Activated CD4-positive, alpha-beta T cell treated with anti-CD3 and anti-CD28 coated beads, Interleukin-2, amount 50 U/mL, for 4 hours (primary cell): Measurements from ENCODE around the gene ARL4C.
"Not testable (repeated sequence)": the region's sequence is repeated elsewhere in the genome, so short reads cannot be mapped to it uniquely, and the experiment has no call there.

Source experiments
- DNase-seq, 2 experiments: peaks; one replicate each; pipeline ENCODE4 v3.0.0-alpha.2; 2020

Gene ARL4C

DNA sequence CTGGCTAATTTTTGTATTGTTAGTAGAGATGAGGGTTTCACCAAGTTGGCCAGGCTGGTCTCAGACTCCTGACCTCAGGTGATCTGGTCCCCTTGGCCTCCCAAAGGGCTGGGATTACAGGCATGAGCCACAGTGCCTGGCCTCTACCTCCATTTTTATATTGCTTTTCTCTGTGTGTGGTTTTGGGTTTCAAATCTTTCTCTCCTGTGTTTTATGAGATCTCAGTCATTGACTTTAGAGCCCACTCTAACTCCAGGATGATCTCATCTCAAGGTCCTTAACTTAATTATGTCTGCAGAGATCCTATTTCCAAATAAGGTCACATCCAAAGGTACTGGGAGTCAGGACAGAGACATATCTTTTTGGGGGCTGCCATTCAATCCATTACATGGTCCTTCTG is 24.7 kb downstream of the ARL4C start:
- DNase-seq = no peak

- no peak for DNase-seq
These were observed 26.9 kb downstream of the ARL4C start for GRCh38 chr2:234469972-234470371.

DNA sequence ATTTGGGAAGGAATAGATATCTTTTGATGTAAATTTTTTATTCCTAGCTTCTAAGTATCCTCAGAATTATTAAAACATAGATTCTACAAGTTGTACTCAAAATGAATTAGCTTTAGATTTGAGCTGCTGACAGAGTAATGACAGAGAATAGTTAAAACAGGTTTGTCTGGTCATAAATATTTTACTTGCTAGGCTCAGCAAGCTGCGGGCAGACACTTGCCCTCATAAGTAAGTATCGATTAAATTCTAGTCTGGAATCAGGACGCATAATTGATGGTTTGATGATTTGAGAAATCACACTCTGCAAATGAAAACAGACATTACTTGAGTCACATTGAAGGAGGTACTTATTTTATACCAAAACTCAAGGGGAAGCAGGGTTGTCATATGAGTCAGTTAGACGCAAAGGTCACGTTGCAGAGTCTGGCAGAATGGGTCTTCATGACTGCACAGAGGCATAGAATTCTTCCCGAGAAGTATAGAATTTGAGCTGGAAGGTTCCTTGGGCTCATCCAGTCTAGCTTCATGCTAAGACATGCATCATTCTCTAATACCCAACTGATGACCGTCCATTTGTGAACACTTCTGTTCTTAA is 27.5 kb downstream of the ARL4C start:
- no peak for DNase-seq

GRCh38 chr2:234468503-234468902 is 28.4 kb downstream of the ARL4C start:
- DNase-seq = no peak

DNA sequence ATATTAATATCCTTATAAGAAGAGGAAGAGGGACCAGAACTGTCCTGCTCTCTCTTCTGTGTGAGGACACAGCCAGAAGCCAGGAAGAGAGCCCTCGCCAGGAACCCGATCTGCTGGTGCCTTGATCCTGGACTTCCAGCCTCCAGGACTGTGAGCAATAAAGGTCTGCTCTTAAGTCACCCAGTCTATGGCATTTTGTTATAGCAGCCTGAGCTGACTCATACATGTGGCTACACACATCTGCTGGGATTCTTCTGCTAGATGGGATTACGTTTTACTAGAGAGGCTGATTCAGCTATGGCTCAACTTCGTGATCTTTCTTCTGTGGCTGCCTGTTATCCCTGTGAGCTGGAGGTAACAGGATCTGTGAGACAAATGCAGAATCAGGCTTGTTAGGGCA is 29.6 kb downstream of the ARL4C start:
- no peak for DNase-seq

GRCh38 chr2:234464291-234464645 is 32.6 kb downstream of the ARL4C start:
- no peak for DNase-seq

GRCh38 chr2:234463626-234464290 is 33.1 kb downstream of the ARL4C start:
- peak; percentile 70 to 74 for DNase-seq

- no peak for DNase-seq
These were observed 34.5 kb downstream of the ARL4C start for GRCh38 chr2:234462218-234462992.

DNA sequence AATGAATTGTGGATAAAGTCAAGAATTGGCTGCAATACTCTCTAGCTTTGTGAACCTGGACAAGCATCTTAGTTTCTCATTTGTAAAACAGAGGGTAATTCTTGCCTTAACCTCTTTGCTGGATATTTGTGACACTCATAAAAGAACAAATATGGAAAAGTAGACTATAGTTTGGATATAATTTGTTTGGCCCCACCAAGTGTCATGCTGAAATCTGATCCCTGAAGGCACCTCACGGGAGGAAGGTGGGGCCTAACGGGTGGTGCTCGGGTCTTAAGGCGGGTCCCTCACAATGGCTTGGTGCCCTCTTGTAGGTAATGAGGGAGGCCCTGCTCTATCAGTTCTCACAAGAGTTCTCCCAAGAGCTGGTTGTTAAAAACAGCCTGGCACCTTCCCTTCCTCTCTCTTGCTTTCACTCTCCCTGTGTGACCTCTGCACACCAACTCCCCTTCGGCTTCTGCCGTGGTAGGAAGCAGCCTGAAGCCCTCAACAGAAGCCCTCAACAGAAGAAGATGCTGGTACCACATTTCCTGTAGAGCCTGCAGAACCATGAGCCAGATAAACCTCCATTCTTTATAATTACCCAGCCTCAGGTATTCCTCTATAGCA is 37.4 kb downstream of the ARL4C start:
- DNase-seq = no peak

GRCh38 chr2:234458466-234458865 is 38.4 kb downstream of the ARL4C start:
- no peak for DNase-seq

- no peak for DNase-seq
These were observed 39.5 kb downstream of the ARL4C start for GRCh38 chr2:234457421-234457820.

DNA sequence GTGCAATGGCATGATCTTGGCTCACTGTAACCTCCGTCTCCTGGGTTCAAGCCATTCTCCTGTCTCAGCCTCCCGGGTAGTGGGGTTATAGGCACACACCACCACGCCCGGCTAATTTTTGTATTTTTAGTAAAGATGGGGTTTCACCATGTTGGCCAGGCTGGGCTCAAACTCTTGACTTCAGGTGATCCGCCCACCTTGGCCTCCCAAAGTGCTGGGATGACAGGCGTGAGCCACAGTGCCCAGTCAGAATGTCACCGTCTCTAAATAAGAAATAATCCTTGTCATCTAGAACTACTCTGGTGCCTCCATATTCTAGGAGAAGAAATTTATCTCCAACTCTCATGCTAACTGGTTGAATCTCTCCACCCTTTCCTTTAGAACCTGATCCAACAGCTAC is 41.6 kb downstream of the ARL4C start:
- DNase-seq = not testable (repeated sequence)

DNA sequence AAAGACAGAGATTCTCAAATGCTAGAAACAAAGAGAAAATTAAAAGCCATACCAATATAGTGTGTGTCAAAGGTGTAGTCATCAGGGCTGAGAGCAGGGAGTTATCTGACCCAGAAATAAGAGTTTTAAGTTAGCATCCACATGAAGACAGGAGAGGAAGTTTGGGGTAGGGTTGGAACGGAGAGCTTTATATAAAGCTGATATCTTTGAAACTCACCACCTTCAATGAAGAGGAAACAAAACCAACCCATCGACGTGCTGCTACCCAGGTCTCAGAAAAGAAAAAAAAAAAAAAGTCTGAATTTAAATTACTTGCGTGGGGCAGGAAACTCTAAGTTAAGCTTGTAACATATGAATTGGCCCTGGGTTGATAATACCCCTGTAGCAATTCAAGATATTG is 42.4 kb downstream of the ARL4C start:
- no peak for DNase-seq

DNA sequence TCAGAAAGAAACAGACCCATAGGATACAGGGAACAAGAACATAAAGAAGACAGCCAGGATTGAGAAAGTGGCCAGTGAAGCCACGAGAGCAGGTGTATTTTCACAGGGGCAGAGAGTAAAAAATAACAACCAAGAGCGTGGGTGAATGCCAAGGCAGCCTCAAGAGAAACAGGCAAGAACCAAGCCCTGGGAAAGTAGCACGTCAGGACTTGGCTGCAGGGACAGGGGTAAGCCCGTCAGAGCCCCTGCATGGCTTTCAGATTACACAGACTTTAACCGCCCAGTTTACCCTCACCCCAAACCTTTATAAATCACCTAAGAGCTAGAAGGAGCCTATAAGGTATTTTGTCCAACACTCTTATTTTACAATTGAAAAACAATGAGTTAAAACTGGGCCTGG is 43.7 kb downstream of the ARL4C start:
- DNase-seq = peak in 1 of 2 experiments; percentile 25

- DNase-seq = no peak
These were observed 44.8 kb downstream of the ARL4C start for GRCh38 chr2:234451852-234452625.

DNA sequence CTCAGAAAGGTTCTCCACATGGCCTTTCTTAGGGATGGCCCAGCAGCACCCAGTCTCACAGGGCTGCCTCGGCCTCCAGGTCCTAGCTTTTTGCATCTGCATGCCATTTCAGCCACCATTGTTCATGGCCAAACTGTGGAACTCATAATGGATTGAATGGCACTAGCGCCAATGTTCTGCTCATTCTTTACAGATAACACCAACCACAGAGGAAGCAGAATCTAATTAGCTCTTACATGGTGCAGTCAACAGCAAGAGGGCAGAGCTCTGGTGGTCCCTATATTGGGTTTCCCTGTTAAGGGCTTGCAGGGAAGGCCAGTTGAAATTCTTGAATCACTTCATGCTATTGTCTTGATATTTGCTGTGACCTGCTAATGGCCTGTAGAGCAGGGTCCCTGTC is 45.6 kb downstream of the ARL4C start:
- DNase-seq = no peak

GRCh38 chr2:234450431-234451124 is 46.3 kb downstream of the ARL4C start:
- no peak for DNase-seq

DNA sequence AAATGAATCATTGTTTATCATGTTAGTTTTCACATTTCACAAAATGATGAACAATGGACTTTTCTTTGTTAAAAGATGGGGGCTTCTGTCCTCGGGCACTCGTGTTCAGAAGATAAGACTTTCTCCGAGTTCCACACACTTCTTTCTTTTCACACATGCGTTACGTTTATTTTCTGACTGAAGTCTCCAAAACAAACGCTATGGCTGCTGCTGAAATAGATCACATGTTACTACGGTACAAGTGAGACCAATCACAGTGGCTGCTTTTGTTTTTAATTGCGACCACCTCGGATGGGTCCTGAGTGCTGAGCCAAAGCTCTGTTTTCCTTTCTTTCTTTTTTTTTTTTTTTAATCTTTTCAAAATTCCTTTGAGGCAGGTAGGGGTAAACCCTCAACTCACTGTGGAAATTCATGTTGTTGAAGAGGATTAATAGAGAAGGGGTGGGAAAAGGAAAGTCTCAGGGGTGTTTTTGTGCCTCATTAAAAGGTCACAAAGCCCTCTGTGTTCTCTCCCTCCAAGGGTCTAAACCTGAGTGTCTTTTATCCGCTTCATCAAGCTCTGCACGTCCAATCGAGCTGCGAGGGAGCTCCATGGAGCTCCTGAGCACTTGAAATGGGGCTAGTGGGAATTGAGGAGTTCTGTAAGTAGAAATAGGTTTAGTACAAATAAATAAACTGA is 48.2 kb downstream of the ARL4C start:
- no peak for DNase-seq

GRCh38 chr2:234447963-234448362 is 48.9 kb downstream of the ARL4C start:
- DNase-seq = no peak

- DNase-seq = no peak
These were observed 49.7 kb downstream of the ARL4C start for GRCh38 chr2:234447189-234447588.

DNA sequence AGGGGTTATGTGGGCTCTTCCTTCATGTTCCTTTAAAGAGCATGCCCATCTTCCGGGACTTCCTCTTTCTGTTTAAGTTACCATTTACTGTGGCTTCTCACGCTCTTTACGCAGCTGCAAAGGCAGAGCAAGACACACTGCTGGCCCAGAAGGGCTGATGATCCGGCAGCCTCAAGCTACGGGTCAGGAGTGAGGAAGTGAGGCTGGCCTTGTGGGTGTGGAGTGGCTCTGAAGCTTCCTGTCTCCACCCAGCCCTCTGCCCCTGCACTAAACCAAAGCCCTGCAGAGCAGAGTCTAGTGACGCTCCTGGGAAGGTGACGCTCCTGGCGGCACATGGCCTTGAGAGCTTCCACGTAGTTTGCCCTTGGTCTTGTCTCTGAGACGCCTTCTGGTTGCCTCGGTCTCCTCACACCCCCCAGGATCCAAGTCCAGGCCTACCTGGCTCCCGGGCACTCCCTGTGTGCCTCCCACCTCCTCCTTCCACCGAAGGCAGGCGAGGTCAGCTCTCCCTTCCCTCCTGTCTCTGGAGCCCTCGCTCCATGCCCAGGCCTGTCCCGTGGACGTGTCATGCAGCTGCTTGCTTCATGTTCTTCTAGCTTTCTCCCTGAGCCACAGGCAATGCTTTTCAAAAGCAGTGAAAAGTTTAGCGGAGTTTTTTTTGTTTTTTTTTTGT is 50.3 kb downstream of the ARL4C start:
- DNase-seq = peak; percentile 53 to 57
